Fibroblast of villous mesenchyme (primary cell): ENCODE measurements around the gene AGA. TPM values are rescaled to one million over a fixed set of nuclear protein-coding genes. Genes with fewer than 3 reads are reported as not detected.

Source experiments
- DNase-seq: peaks from one replicate; pipeline ENCODE4 v3.0.0-alpha.2; 2010; ENCODE audit warnings: low read depth
- H3K4me3 ChIP-seq: 2 replicates; pipeline ENCODE4 v1.5.1; 2011; ENCODE audit warnings: low read depth, mild to moderate bottlenecking, low read length
- CTCF ChIP-seq: IDR thresholded peaks from 2 replicates; pipeline ENCODE4 v1.5.1; 2012; ENCODE audit warnings: low read depth, mild to moderate bottlenecking, low read length; ENCODE audit not compliant: insufficient read depth
- total RNA-seq: library from RNA; depleted of rRNA; stranded (reverse); fragments of >200 nt; gene quantifications from 2 replicates; pipeline ENCODE4 v1.2.3, GENCODE V29; 2012

Gene AGA
- total RNA-seq, 1 donor: 26.3 TPM

- no peak for TF ChIP-seq CTCF
- H3K4me3 ChIP-seq: no peak overlapping the region
- DNase-seq: no peak
Measured at GRCh38 chr4:177400030-177400429, 42.2 kb downstream of the AGA start.

GRCh38 chr4:177396352-177396751 lies 45.9 kb downstream of the AGA start:
- TF ChIP-seq CTCF: no peak
- H3K4me3 ChIP-seq: no peak overlapping the region
- no peak for DNase-seq

GRCh38 chr4:177393236-177393635 lies 49.0 kb downstream of the AGA start:
- no peak overlapping the region for H3K4me3 ChIP-seq
- TF ChIP-seq CTCF: no peak
- DNase-seq: no peak

- no peak for TF ChIP-seq CTCF
- no peak for DNase-seq
Measured at GRCh38 chr4:177391953-177392352, 50.3 kb downstream of the AGA start.

GRCh38 chr4:177391287-177391686 lies 51.0 kb downstream of the AGA start:
- TF ChIP-seq CTCF: no peak
- DNase-seq: no peak
- no peak overlapping the region for H3K4me3 ChIP-seq

More at GRCh38 chr4:177391953-177392352, 50.3 kb downstream of the AGA start:
- no peak overlapping the region for H3K4me3 ChIP-seq

- DNase-seq: no peak
- no peak for TF ChIP-seq CTCF
- no peak overlapping the region for H3K4me3 ChIP-seq
Measured at GRCh38 chr4:177386278-177386815, 55.9 kb downstream of the AGA start.
